ENCODE results near the gene INPP5A.
"Not testable (repeated sequence)": the region's sequence is repeated elsewhere in the genome, so short reads cannot be mapped to it uniquely, and the experiment has no call there.

The INPP5A gene

DNA sequence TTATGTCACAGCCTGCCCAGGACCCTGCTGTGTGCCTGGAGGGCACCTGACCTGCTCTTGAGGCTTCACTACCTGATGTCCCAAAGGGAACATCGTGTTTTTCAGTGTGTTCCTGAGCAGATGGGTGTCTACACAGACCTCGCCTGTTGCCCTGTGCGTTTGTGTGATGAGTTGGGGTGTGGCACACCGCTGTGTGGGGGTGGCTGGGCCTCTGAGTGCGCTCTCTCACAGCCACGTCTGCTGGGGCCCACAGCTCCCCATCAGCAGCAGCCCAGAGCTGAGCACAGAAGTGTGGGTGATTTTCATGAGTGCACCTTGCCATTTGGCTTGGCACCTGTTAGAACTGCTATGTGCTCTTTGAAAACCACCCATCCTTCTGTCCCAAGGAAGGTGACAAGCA, 126.8 kb downstream of the INPP5A start:
- no peak for DNase-seq

DNA sequence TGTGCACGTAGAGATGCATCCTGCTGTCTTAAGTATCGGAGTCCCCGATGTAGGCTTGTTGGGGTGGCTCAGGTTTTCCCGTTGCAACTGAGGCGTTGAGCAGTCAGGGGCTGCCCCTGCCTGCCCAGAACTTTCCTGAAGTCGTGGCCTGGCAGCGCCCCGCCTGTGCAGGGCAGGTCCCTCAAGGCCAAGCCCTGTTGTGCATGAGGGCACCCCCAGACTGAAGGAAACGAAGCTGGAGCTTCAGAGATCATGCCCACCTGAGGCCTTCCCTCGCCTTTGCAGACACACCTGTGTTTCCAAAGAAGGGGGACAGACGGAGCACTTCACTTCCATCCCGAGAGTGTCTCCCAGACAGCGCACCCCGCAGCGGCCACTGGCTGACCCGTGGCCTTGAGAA, 127.3 kb downstream of the INPP5A start:
- DNase-seq = no peak

- DNase-seq = no peak
Measured at GRCh38 chr10:132665946-132666704, 128.5 kb downstream of the INPP5A start.

- DNase-seq = no peak
Measured at GRCh38 chr10:132666705-132667341, 129.2 kb downstream of the INPP5A start.

DNA sequence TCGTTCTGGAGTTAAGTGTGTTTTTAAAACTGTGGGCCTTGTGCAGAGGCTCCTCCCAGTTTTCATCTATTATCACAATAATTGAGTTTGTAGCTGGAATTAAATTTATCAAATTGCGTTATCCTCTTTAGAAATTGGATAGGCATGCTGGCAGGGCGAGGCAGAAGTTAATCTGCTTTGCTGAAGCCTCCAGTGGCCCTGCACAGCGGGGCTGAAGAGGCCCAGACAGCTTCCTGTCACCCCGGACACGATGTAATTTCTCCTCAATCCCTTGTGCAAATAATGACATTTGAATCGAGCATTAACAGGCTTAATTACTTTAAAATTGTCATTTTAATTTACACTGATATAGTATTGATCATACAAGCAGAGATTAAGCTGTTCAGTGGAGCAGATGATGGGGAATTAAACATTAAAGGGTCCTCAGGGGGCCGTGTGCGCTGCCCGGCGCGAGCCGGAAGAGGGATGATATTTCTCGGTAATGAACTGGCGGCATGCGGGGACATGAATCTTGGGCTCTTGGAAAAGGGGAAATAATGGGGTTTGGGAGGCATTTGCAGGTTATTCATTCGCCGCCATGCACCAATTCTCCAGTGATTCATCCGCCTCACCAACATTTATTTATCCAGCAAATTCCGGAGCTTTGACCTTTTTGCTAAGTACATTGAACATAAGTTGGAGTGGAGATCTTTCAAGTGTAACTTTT, 129.9 kb downstream of the INPP5A start:
- DNase-seq = no peak

DNA sequence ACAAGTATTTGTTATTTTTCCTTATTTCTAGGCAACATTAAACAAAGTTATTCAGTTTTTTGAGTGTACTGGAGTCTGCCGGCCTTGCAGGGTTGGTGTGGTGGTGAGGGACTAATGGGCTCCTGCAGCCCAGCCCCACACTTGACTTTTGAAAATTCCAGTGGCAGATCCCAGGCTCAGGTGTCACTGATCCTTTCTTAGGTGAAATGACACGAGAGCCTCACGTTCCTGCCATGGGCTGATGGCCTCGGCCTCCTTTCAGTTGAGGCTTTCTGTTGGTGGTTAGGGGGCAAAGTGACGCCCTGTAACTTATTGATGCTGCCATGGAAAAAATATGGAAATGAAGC, 130.4 kb downstream of the INPP5A start:
- no peak for DNase-seq

GRCh38 chr10:132669208-132669861, 131.7 kb downstream of the INPP5A start:
- DNase-seq = no peak

- no peak for DNase-seq
Measured at GRCh38 chr10:132670546-132671227, 133.1 kb downstream of the INPP5A start.

- DNase-seq = no peak
Measured at GRCh38 chr10:132671228-132672154, 133.9 kb downstream of the INPP5A start.

DNA sequence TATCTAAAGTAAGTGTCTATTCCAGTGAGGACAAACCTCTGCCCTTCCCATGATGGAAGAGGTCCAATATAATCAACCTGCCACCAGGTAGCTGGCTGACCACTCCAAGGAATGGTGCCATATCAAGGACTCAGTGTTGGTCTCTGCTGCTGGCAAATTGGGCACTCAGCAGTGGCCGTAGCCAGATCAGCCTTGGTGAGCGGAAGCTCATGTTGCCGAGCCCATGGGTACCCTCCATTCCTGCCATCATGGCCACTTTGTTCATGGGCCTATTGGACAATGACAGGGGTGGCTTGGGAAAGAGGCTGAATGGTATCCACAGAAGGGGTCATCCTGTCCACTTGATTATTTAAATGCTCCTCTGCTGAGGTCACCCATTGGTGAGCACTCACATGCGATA, 136.2 kb downstream of the INPP5A start:
- DNase-seq = not testable (repeated sequence)

GRCh38 chr10:132674311-132674710, 136.7 kb downstream of the INPP5A start:
- no peak for DNase-seq

GRCh38 chr10:132675031-132675740, 137.6 kb downstream of the INPP5A start:
- no peak for DNase-seq

DNA sequence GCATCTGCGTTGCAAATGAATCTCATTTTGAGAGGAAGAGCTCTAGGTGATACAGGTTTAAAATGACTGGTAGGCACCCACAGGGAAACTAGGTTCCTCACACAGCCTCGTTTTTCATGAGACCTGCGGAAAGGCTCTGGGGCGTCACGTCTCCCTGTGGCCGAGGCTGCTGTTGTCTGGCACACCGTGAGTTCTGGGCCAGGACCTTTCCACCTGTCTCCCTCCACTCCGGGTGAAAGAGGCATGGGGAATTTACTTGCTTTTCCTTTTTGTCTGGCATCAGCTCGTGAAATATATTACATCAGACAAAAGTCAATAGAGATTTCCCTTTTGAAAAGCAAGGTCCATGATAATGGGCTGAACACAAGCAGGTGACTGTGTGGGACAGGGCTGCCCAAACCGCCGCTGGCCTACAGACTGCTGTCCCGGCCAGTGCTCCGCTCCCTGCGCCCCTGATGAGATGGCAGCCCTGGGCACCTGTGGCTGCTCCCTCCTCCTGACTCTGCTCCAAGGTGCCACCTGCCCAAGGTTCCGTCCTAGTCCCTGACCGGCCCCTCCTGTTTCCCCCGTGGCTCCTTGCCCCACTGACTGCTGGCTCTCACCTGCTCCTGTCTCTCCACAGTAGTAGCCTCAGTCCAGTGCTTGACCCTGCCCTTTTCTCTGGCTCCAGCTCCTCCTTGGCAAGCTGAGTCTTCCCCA, 138.8 kb downstream of the INPP5A start:
- no peak for DNase-seq

DNA sequence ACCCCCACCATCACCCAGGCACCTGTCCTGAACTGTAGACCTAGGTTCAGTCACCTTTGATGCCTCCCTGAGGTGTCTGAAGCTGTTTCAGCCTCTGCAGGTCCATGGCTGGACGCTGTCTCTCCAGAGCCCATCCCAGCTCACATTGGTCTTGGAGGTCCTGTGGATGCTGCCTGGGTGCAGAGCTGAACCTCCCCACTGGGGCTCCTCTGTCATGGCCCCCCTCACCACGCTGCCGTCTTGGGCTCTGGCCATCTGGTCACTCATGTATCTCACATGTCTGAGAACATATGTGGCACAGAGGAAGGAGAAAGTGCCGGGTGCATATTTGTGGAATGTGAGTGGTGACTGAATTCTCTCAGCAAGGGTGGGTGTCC, 139.5 kb downstream of the INPP5A start:
- DNase-seq = no peak

DNA sequence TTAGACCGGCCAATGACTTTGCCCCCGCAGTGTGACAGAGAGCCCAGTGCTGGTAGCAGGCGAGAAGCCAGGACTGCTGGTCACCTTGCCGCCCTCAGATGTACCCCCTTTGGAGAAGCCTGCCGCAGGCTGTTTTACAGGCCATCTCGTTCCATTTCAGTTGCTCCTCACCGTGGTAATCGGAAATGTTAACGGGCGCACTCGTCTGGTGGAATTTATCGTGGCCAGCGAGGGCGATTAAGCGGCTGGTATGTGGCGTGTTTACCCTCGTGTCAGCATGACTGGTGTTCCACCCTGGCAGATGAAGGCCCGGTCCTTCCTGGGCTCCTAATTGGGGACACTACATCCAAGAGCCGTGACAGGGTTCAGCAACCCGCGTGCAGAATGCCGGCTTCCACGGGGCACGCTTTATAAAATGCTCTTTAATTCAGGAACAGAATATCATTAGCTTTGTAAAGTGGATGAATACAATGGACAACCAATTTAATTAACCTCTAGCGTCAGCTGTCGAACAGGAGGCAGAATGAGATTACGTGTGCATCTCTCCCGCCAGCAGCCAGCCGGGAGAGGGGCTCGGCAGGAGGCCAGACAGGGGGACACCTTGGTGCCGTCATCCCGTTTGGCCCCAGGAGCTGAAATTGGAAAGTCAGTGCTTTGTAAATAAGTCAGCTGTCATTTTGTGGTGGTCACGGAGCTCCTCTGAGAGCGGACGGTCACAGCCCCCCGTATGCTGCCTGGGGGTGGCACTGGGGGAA, 140.1 kb downstream of the INPP5A start:
- no peak for DNase-seq

GRCh38 chr10:132678436-132679216, 141.0 kb downstream of the INPP5A start:
- no peak for DNase-seq

GRCh38 chr10:132679217-132679595, 141.6 kb downstream of the INPP5A start:
- no peak for DNase-seq

DNA sequence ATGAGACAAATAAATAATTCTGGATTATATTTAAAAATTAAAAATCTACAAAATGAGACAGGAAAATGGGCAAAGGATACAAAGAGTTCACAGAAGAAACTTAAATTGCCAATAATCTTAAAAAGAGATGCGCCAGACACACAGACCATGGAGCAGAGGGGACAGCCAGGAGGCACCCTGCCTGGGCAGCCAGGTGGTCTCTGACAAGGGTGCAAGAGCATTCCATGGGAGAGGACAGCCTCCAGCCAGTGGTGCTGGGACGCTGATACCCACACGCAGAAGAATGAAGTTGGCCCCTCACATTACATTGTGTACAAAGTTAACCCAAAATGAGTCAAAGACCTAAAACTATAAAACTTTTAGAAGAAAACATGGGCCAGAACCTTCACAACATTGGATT, 142.1 kb downstream of the INPP5A start:
- DNase-seq = no peak

DNA sequence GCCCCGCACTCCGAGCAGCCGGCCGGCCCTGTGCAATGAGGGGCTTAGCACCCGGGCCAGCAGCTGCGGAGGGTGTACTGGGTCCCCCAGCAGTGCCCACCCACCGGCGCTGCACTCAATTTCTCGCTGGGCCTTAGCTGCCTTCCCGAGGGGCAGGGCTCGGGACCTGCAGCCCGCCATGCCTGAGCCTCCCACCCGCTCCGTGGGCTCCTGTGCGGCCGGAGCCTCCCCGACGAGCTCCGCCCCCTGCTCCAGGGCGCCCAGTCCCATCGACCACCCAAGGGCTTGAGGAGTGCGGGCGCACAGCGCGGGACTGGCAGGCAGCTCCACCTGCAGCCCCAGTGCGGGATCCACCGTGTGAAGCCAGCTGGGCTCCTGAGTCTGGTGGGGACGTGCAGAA, 143.2 kb downstream of the INPP5A start:
- not testable (repeated sequence) for DNase-seq

Measured in right hindlimb (tissue), 1 donor.